ENCODE data around the gene EML2. TPM values are rescaled to one million over a fixed set of nuclear protein-coding genes. Genes with fewer than 3 reads are reported as not detected.
"Not testable (repeated sequence)": the region's sequence is repeated elsewhere in the genome, so short reads cannot be mapped to it uniquely, and the experiment has no call there.

Gene EML2
- total RNA-seq, 2 donors from 2014 or later: 149 to 190 TPM

DNA sequence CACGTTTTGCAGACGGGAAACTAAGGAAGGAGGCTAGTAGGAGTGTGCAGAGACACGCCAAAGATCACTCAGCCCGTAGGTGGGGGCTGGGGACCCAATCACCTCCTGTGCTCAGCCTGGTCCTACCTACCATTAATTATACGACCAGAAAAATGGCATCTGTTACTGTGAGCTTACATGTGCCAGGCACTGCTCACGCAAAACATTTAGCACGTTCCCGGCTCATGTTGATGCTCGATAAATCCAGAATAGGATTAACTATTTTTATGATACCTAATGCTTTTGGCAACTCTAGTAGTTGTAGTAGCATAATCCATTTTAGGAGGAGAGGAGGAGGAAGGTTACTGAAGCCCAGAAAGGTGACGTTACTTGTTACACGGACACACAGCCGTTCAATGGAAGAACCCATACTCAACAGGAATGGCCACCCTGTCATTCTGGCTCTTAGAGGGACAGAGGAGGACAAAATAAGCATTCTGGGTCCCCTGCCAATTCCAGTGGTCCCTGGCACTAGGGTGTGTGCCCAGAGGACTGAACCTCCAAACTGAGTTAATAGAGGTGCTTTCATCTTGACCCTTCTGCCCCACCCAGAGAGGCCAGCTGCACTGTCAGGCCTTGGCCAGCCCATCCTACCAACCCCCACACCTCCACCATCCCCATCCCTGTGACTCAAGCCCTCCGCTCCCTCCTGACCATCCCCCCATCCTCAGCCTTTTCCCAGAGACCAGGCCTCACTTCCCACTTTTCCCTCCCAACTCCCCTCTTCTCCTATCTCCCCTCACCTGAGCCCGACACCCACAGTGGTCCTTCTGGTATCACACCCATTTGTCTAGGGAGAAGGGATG is 5.0 kb upstream of the EML2 start:
- peaks cover 59% of the 10 kb centered on the region for H3K4me1 Mint-ChIP-seq (ENCODE audit: low read depth)

DNA sequence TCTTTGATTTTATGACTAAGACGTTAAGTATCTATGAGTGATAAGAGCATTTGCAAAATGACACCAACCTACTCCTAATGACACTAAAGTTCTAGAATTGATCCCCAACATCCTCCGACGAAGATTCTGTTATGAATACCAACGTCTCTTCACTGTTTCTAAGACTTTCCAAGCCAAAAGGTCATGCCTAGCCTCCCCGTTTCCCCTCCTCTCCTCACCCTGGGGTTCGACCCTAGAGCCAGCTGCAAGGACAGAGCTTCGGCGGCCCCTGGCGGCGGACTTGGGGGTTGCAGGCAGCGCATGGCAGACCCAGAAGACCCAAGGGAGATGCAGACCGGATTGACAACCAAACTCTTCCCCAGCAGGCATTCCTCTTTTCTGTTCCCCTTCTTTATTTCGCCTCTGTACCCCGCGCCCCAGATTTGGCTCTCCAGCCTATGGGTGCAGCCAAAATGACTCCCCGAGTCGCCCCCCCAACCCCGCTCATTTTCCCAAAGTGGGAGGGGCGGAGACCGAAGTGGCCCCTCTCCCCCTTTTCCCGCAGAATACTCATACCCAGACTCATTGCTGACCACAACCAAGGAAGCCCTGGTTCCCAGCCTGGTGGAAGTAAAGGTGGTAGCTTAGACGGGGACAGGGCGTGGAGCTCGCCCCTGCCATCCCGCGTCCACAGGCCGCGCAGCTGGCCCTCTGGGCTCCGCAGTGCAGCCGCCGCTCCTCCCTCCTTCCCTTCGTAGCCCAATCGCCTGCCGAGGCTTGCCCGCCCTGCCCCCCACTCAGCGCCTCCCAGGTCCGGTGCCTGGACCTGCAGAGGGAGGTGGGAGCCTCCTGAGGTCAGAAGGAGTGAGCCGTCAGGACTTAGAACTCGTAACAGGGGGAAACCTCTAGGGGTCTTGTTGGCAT is 4.1 kb upstream of the EML2 start:
- Mint-ChIP-seq H3K4me1 (ENCODE audit: low read depth) (peaks cover 67% of the 10 kb centered on the region), H3K4me3 (peak overlapping the region; percentile 84 to 94), H3K9me3 (peaks cover 0 to 3% of the 10 kb centered on the region in 2 donors), H3K36me3 (ENCODE audit: insufficient read depth in 2 of 2) (peaks cover 12 to 14% of the 10 kb centered on the region in 2 donors), H3K27ac (peak overlapping the region; percentile 93), H3K27me3 (ENCODE audit: low read depth) (no peaks in the 10 kb centered on the region)
- ATAC-seq (replicated peaks in 1 of 2) (peak; percentile 56 to 59), DNase-seq (peak; percentile 96 to 98)

More for the DNA sequence above, 5.0 kb upstream of the EML2 start:
- ATAC-seq (replicated peaks in 1 of 2) (no peak), DNase-seq (no peak)
- Mint-ChIP-seq H3K36me3 (ENCODE audit: insufficient read depth in 2 of 2) (peaks cover 9% of the 10 kb centered on the region in 2 donors), H3K4me3 (peak overlapping the region; percentile 84 to 94), H3K9me3 (peaks cover 0 to 3% of the 10 kb centered on the region in 2 donors), H3K27me3 (ENCODE audit: low read depth) (no peaks in the 10 kb centered on the region), H3K27ac (no peak overlapping the region)

DNA sequence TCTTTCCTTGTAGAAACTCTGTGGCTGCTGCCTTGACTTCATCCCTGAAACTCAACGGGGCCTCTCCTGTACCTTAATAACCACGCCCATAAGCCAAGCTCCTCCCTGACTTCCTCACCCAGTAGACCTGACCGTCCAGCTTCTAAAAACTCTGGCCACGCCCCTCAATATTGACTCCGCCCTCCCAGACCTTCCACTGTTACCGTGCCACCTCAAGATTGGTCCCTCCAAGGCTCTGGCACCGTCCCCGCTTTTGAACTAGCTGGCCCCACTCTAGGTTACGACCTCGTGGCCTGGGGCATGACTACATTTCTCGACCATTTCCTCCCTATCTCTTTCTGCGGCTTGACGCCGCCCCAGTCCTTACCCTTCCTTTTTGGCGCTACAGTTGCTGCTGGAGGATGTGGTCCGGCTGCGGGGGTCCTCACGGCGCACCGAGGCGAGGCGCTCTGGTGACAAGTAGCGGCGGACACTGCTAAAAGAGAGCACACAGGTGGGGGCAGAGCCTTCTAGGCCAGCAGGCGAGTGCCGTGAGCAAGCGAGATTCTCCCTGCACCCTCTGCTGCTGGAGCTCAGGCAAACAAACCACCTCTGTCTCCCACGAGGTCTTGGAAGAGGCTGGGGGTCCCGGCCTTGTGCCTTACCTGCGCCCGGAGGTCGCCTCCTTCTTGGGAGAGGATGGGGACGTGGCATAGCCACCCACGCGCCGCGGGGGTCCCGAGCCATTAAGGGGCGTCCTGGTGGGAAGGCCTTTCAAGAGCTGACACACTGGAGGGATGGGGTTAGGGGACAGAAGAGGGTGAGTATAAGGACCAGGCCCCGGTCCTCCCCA is 2.3 kb upstream of the EML2 start:
- peaks cover 64% of the 10 kb centered on the region for H3K4me1 Mint-ChIP-seq (ENCODE audit: low read depth)

DNA sequence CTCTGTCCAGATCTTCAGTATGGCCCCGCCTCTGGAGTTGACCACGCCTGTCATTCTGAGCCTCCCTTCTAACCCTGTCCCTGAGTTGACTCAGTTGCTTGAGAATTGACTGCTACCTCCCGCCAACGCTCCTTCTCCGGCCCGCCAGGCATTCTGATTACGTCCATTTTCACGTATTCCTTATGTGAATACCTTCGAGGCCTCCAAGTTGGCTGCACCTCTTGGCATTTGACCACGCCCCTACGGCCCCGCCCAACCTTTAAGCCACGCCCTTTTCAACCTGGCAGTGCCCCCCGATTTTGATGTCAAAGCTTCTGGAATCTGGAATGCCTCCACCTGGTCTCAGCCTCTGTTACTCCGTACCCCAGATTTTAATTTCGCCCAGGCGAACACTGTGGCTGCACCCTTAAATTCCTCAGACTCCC is 1.7 kb upstream of the EML2 start:
- Mint-ChIP-seq H3K27me3 (ENCODE audit: low read depth) (no peaks in the 10 kb centered on the region), H3K27ac (peak overlapping the region; percentile 48), H3K4me3 (peak overlapping the region; percentile 84 to 89), H3K36me3 (ENCODE audit: insufficient read depth in 2 of 2) (peaks cover 13 to 19% of the 10 kb centered on the region in 2 donors), H3K4me1 (ENCODE audit: low read depth) (peaks cover 58% of the 10 kb centered on the region), H3K9me3 (peaks cover 0 to 3% of the 10 kb centered on the region in 2 donors)
- DNase-seq (peak; percentile 52 to 60), ATAC-seq (replicated peaks in 1 of 2) (no peak)

More for the DNA sequence above, 2.3 kb upstream of the EML2 start:
- ATAC-seq (replicated peaks in 1 of 2) (peak; percentile 34 to 46), DNase-seq (peak; percentile 89 to 90)
- H3K27ac Mint-ChIP-seq: peak overlapping the region; percentile 48
- peaks cover 13 to 17% of the 10 kb centered on the region in 2 donors for H3K36me3 Mint-ChIP-seq (ENCODE audit: insufficient read depth in 2 of 2)
- H3K27me3 Mint-ChIP-seq (ENCODE audit: low read depth): no peaks in the 10 kb centered on the region
- peak overlapping the region; percentile 84 to 89 for H3K4me3 Mint-ChIP-seq
- peaks cover 0 to 3% of the 10 kb centered on the region in 2 donors for H3K9me3 Mint-ChIP-seq

DNA sequence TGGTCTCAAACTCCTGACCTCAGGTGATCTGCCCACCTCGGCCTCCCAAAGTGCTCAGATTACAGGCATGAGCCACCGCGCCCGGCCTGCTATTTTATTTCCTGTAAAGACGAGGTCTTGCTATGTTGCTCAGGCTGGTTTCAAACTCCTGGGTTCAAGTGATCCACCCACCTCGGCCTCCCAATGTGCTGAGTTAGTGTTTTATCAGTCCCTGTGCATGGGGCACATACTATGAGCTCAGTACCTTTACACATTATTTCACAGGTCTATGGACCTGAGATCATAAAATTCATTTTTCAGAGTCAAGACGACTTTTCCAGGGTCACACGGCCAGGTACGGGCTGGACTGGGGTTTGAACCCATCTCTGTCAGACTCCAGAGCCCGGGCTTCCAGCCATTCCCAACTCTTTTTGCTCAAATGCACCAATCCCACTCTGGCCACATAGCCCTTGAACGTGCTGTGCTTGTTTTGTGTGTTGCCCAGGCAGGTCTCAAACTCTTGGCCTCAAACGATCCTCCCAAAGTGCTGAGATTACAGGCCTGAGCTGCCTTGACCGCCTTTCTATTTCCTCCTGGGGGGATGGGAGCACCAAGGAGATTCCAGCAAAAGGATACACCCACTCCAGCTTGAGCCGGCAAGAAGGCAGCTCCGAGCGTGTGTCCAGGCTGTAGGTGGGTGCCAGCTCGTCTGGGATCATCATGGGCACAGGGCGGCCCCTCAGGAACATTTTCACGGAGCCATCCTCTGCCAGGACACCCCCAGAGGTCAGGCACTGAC is 1.1 kb downstream of the EML2 start:
- Mint-ChIP-seq H3K4me1 (ENCODE audit: low read depth) (peaks cover 38% of the 10 kb centered on the region), H3K4me3 (peak overlapping the region; percentile 84 to 89), H3K27me3 (ENCODE audit: low read depth) (no peaks in the 10 kb centered on the region), H3K27ac (no peak overlapping the region), H3K36me3 (ENCODE audit: insufficient read depth in 2 of 2) (peaks cover 14 to 21% of the 10 kb centered on the region in 2 donors), H3K9me3 (peaks cover 0 to 3% of the 10 kb centered on the region in 2 donors)
- DNase-seq (no peak), ATAC-seq (replicated peaks in 1 of 2) (no peak)

DNA sequence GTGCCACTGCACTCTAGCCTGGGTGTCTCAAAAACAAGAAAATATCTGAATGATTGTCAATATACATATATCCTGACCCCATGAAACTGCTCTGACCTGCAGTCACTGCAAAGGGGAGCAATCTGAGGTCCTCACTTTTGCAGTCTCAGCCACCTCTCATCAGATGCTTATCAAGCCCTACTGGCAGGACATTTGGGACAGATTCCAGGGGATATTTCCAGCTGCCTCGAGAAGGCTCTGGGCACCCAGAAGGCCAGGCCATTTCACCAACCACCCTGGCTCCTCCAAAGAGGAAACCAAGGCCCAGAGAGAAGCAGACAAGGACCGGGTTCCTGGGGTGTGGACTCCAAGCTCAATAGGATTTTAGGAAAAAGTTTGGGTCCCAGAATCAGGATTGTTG is 2.3 kb downstream of the EML2 start:
- Mint-ChIP-seq H3K27ac (no peak overlapping the region), H3K4me3 (no peak overlapping the region), H3K9me3 (peaks cover 0 to 3% of the 10 kb centered on the region in 2 donors), H3K36me3 (ENCODE audit: insufficient read depth in 2 of 2) (peaks cover 17 to 21% of the 10 kb centered on the region in 2 donors), H3K27me3 (ENCODE audit: low read depth) (no peaks in the 10 kb centered on the region), H3K4me1 (ENCODE audit: low read depth) (peaks cover 36% of the 10 kb centered on the region)
- ATAC-seq (replicated peaks in 1 of 2) (no peak), DNase-seq (no peak)

DNA sequence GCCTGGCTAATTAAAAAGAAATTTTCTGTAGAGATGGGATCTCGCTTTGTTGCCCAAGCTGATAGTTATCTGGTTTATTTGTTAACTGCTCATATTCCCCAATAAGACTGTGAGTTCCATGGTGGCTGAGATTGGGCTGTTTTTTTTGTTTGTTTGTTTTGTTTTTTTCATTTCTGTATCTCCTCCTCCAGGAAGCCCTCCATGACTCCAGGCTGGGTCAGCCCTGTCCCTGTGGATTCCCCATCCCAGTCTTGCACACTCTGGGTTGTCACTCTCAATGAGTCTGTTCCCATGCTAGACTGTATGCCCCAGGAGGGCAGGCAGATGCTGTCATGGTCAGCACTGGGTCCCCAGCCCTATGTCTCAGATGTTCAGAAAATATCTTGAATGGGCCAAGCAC is 2.9 kb downstream of the EML2 start:
- H3K4me1 Mint-ChIP-seq (ENCODE audit: low read depth): peaks cover 32% of the 10 kb centered on the region
- no peaks in the 10 kb centered on the region for H3K27me3 Mint-ChIP-seq (ENCODE audit: low read depth)
- ATAC-seq (replicated peaks in 1 of 2): no peak
- H3K9me3 Mint-ChIP-seq: peaks cover 0 to 3% of the 10 kb centered on the region in 2 donors
- H3K4me3 Mint-ChIP-seq: no peak overlapping the region
- H3K36me3 Mint-ChIP-seq (ENCODE audit: insufficient read depth in 2 of 2): peaks cover 15 to 20% of the 10 kb centered on the region in 2 donors
- no peak for DNase-seq
- no peak overlapping the region for H3K27ac Mint-ChIP-seq

DNA sequence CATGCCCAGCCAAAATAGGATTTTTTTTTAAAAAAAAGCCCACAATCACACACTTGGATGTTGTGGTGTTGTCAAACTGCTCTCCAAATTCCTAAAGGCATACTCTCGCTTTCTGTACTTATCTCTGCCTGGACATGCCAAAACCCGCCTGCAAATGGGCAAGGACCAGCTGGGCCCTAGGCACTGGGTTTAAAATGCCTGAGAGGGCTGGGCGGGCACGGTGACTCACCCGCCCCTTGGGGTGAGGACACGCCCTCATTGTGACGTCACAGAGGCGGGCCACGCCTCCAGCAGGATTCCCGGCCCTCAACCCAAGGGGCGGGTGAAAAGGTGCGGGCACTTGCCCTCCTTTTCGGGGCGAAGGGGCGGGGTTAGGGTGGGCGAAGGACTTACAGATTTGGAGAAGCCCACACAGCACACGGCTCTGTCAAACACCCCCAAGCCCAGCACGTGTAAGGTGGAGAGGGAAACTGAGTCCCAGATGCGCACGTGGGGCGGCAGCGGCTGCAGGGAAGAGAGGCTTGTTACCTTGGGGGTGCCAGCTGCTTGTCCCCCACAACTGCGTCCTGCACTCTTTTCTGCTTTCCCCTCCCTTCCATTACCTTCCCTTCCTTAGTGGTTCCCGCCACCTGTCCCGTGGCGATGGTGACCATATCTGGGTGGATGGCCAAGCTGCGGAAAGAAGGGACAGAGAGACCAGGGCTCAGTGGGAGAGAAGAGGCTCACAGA is 6.6 kb downstream of the EML2 start:
- no peaks in the 10 kb centered on the region for H3K9me3 Mint-ChIP-seq
- ATAC-seq (replicated peaks in 1 of 2): peak; percentile 57 to 60
- peaks cover 10 to 23% of the 10 kb centered on the region in 2 donors for H3K36me3 Mint-ChIP-seq (ENCODE audit: insufficient read depth in 2 of 2)
- peak overlapping the region; percentile 83 for H3K27ac Mint-ChIP-seq
- H3K27me3 Mint-ChIP-seq (ENCODE audit: low read depth): no peaks in the 10 kb centered on the region
- DNase-seq: peak; percentile 41 to 67
- H3K4me3 Mint-ChIP-seq: peak overlapping the region; percentile 24 to 50
- peaks cover 23% of the 10 kb centered on the region for H3K4me1 Mint-ChIP-seq (ENCODE audit: low read depth)

DNA sequence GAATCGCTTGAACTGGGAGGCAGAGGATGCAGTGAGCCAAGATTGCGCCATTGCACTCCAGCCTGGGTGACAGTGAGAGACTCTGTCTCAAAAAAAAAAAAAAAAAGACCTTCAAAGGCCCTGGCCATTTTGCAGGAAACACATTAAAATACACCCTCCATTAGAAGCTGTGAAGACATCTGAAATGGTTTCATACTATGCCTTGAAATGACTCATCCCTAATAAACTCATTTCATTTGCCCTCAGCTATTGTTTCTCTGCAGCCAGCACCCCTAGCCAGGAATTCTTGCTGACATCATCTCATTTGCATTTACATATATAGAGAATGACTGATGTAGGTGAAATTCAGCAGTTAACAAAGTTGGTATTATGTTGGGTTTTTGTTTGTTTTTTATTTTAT is 8.7 kb downstream of the EML2 start:
- Mint-ChIP-seq H3K27me3 (ENCODE audit: low read depth) (no peaks in the 10 kb centered on the region), H3K36me3 (ENCODE audit: insufficient read depth in 2 of 2) (peaks cover 10 to 30% of the 10 kb centered on the region in 2 donors)
- ATAC-seq (replicated peaks in 1 of 2): peak; percentile 84 to 91

DNA sequence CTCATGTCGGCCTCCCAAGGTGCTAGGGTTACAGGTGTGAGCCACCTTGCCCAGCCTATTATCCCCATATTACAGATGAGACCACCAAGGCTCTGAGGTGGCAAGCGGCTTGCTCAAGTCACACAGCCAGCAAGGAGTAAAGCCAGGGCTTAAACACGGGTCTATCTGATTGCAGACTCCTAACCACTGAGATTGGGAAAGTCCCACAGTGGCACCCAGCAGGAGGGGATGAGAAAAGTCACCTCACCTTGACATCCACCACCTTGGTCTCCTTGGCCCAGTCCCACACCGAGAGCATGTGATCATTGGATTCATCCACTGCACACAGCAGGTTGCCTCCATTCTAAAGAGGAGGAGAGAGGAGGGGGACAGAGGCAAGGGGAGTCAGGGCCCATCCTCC is 9.5 kb downstream of the EML2 start:
- peaks cover 10 to 32% of the 10 kb centered on the region in 2 donors for H3K36me3 Mint-ChIP-seq (ENCODE audit: insufficient read depth in 2 of 2)
- peaks cover 31% of the 10 kb centered on the region for H3K4me1 Mint-ChIP-seq (ENCODE audit: low read depth)
- DNase-seq (no peak), ATAC-seq (replicated peaks in 1 of 2) (no peak)
- H3K27ac Mint-ChIP-seq: peak overlapping the region; percentile 51
- H3K27me3 Mint-ChIP-seq (ENCODE audit: low read depth): no peaks in the 10 kb centered on the region
- H3K9me3 Mint-ChIP-seq: no peaks in the 10 kb centered on the region
- H3K4me3 Mint-ChIP-seq: peak overlapping the region; percentile 53 to 61

More for the DNA sequence above, 8.7 kb downstream of the EML2 start:
- H3K4me1 Mint-ChIP-seq (ENCODE audit: low read depth): peaks cover 29% of the 10 kb centered on the region
- peak in 1 of 2 donors; percentile 32 for DNase-seq
- peak overlapping the region; percentile 10 for H3K27ac Mint-ChIP-seq
- H3K9me3 Mint-ChIP-seq: no peaks in the 10 kb centered on the region
- H3K4me3 Mint-ChIP-seq: peak overlapping the region; percentile 27 to 28

DNA sequence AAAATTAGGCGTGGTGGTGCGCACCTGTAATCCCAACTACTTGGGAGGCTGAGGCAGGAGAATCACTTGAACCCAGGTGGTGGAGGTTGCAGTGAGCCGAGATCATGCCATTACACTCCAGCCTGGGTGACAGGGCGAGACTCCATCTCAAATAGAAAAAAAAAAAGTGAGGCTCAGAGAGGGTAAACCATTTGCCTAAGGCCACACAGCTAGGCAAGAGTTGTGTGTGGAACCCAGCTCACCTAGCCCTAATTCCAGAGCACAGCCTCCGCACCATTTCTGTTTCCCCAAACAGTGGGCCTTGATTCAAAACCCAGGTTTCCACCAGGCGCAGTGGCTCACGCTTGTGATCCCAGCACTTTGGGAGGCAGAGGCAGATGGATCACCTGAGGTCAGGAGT is 11.0 kb downstream of the EML2 start:
- H3K4me3 Mint-ChIP-seq; DNase-seq; H3K27me3 Mint-ChIP-seq (ENCODE audit: low read depth); H3K27ac Mint-ChIP-seq; ATAC-seq (replicated peaks in 1 of 2); H3K9me3 Mint-ChIP-seq: not testable (repeated sequence)
- Mint-ChIP-seq H3K4me1 (ENCODE audit: low read depth) (peaks cover 31% of the 10 kb centered on the region), H3K36me3 (ENCODE audit: insufficient read depth in 2 of 2) (peaks cover 15 to 39% of the 10 kb centered on the region in 2 donors)

Measured in activated T-cell treated with anti-CD3 and anti-CD28 coated beads, Interleukin-2, amount 50 U/mL, for 72 hours (primary cell).